Esophagus muscularis mucosa (tissue), 3 donors: ENCODE measurements around the gene DIO3.

Experiments used
- CTCF ChIP-seq, 3 experiments: fragments of 200-600 bp in 2 of 3; fragments of 450-650 bp in 1 of 3; sonication (generic) in 2 of 3; IDR thresholded peaks; one replicate each; pipeline ENCODE4 v1.5.1; 2017 to 2019; ENCODE audit warnings: antibody characterized with exemption in 3 of 3, mild to moderate bottlenecking in 2 of 3, moderate library complexity in 1 of 3
- POLR2A ChIP-seq: fragments of 450-650 bp; IDR thresholded peaks from one replicate; pipeline ENCODE4 v1.6.1; 2017; ENCODE audit warnings: antibody characterized with exemption, moderate library complexity, mild to moderate bottlenecking, low read depth

GRCh38 chr14:101589486-101590015, 28.3 kb downstream of the DIO3 start:
- TF ChIP-seq CTCF (IDR thresholded peaks at IDR 0.05) (no peak), POLR2A (no peak)
